ENCODE results near the gene FRMD8.

DNA sequence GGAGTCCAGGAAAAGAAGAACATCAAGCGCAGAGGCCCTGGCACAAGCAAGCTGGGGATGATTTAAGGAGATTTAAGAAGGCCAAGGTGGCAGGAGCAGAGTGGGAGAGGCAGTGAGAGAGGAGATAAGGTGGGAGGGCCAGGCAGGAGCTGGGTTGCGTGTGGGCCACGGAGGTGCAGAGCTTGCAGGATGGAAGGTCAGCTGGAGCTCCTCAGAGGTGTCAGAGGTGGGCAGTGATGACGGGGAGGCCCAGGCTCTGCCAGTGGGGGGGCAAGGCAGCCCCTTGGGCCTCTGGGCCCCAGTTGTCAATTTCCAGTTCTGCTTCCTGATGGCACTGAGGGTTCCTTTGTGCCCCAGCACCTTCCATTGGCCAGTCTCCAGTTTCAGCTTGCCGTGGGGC is 6.5 kb downstream of the FRMD8 start:
- TF ChIP-seq, protein P1, sequence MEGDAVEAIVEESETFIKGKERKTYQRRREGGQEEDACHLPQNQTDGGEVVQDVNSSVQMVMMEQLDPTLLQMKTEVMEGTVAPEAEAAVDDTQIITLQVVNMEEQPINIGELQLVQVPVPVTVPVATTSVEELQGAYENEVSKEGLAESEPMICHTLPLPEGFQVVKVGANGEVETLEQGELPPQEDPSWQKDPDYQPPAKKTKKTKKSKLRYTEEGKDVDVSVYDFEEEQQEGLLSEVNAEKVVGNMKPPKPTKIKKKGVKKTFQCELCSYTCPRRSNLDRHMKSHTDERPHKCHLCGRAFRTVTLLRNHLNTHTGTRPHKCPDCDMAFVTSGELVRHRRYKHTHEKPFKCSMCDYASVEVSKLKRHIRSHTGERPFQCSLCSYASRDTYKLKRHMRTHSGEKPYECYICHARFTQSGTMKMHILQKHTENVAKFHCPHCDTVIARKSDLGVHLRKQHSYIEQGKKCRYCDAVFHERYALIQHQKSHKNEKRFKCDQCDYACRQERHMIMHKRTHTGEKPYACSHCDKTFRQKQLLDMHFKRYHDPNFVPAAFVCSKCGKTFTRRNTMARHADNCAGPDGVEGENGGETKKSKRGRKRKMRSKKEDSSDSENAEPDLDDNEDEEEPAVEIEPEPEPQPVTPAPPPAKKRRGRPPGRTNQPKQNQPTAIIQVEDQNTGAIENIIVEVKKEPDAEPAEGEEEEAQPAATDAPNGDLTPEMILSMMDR (IDR thresholded peaks at IDR 0.05) = no peak
- no peak for TF ChIP-seq POLR2AphosphoS5 (IDR thresholded peaks at IDR 0.05)
